Progenitor cell of endocrine pancreas (in vitro differentiated cells): ENCODE measurements around the gene IL5RA. TPM values are rescaled to one million over a fixed set of nuclear protein-coding genes. Genes with fewer than 3 reads are reported as not detected.

Experiments
- DNase-seq: peaks from one replicate; pipeline ENCODE4 v3.0.0; 2021; ENCODE audit warnings: low spot score; ENCODE audit not compliant: unreplicated experiment
- H3K27ac Mint-ChIP-seq: 2 replicates; pipeline ENCODE4 v1.8.0; 2021; ENCODE audit warnings: mild to moderate bottlenecking, moderate library complexity, mixed read lengths
- H3K27me3 Mint-ChIP-seq: 2 replicates; pipeline ENCODE4 v1.8.0; 2021; ENCODE audit warnings: mixed read lengths
- H3K36me3 Mint-ChIP-seq: 2 replicates; pipeline ENCODE4 v1.8.0; 2022; ENCODE audit warnings: mixed read lengths; ENCODE audit not compliant: insufficient read depth
- H3K4me1 Mint-ChIP-seq: 2 replicates; pipeline ENCODE4 v1.8.0; 2021; ENCODE audit warnings: low read depth, mixed read lengths
- H3K4me3 Mint-ChIP-seq: 2 replicates; pipeline ENCODE4 v1.8.0; 2021; ENCODE audit warnings: low read depth, mild to moderate bottlenecking, moderate library complexity, mixed read lengths
- H3K9me3 Mint-ChIP-seq: 2 replicates; pipeline ENCODE4 v1.8.0; 2021; ENCODE audit warnings: low read depth, mixed read lengths
- CTCF ChIP-seq: fragments of 200-600 bp; sonication (generic); IDR thresholded peaks from one replicate; pipeline ENCODE4 v1.5.0; 2021; ENCODE audit warnings: antibody characterized with exemption, mild to moderate bottlenecking; ENCODE audit not compliant: unreplicated experiment
- total RNA-seq: library from RNA; stranded (reverse); gene quantifications from 2 replicates; pipeline ENCODE4 v1.2.1, GENCODE V29; 2021

IL5RA gene
- total RNA-seq, 1 donor from 2014 or later = not detected

GRCh38 chr3:3107181-3107580 is 3.0 kb downstream of the IL5RA start:
- Mint-ChIP-seq H3K9me3 (no peaks in the 10 kb centered on the region), H3K4me1 (peaks cover 10% of the 10 kb centered on the region), H3K36me3 (no peaks in the 10 kb centered on the region), H3K4me3 (no peak overlapping the region), H3K27me3 (peaks cover 14% of the 10 kb centered on the region), H3K27ac (no peak overlapping the region)
- no peak for DNase-seq
- TF ChIP-seq CTCF = no peak

- no peak for DNase-seq
- Mint-ChIP-seq H3K4me3 (no peak overlapping the region), H3K36me3 (no peaks in the 10 kb centered on the region), H3K27ac (no peak overlapping the region), H3K27me3 (peaks cover 12% of the 10 kb centered on the region), H3K4me1 (peaks cover 9% of the 10 kb centered on the region), H3K9me3 (no peaks in the 10 kb centered on the region)
- no peak for TF ChIP-seq CTCF
These were observed 4.4 kb downstream of the IL5RA start for GRCh38 chr3:3105815-3106214.

GRCh38 chr3:3105246-3105645 is 4.9 kb downstream of the IL5RA start:
- H3K4me1 Mint-ChIP-seq = peaks cover 3% of the 10 kb centered on the region
- DNase-seq = no peak
- no peaks in the 10 kb centered on the region for H3K9me3 Mint-ChIP-seq
- peaks cover 8% of the 10 kb centered on the region for H3K27me3 Mint-ChIP-seq
- no peaks in the 10 kb centered on the region for H3K36me3 Mint-ChIP-seq
- no peak for TF ChIP-seq CTCF
- no peak overlapping the region for H3K4me3 Mint-ChIP-seq
- H3K27ac Mint-ChIP-seq = no peak overlapping the region

- Mint-ChIP-seq H3K27ac (no peak overlapping the region), H3K27me3 (peaks cover 6% of the 10 kb centered on the region), H3K4me3 (no peak overlapping the region), H3K9me3 (no peaks in the 10 kb centered on the region), H3K4me1 (no peaks in the 10 kb centered on the region), H3K36me3 (no peaks in the 10 kb centered on the region)
- TF ChIP-seq CTCF = no peak
- DNase-seq = no peak
These were observed 7.4 kb downstream of the IL5RA start for GRCh38 chr3:3102751-3103150.

- DNase-seq = no peak
- Mint-ChIP-seq H3K9me3 (no peaks in the 10 kb centered on the region), H3K36me3 (no peaks in the 10 kb centered on the region), H3K27me3 (peaks cover 10% of the 10 kb centered on the region), H3K4me1 (no peaks in the 10 kb centered on the region), H3K4me3 (no peak overlapping the region), H3K27ac (no peak overlapping the region)
- TF ChIP-seq CTCF = no peak
These were observed 8.3 kb downstream of the IL5RA start for GRCh38 chr3:3101660-3102458.
